ENCODE results near the gene CPEB3.
"Not testable (repeated sequence)": the region's sequence is repeated elsewhere in the genome, so short reads cannot be mapped to it uniquely, and the experiment has no call there.

The CPEB3 gene

GRCh38 chr10:92134049-92134448 lies 156.8 kb downstream of the CPEB3 start:
- DNase-seq: not testable (repeated sequence)

- no peak for DNase-seq
Observed at GRCh38 chr10:92131275-92131820, 159.5 kb downstream of the CPEB3 start.

GRCh38 chr10:92130622-92131274 lies 160.1 kb downstream of the CPEB3 start:
- DNase-seq: no peak

- no peak for DNase-seq
Observed at GRCh38 chr10:92126100-92126650, 164.7 kb downstream of the CPEB3 start.

GRCh38 chr10:92125144-92125543 lies 165.7 kb downstream of the CPEB3 start:
- DNase-seq: peak; percentile 5

- no peak for DNase-seq
Observed at GRCh38 chr10:92124616-92125143, 166.2 kb downstream of the CPEB3 start.

GRCh38 chr10:92124020-92124419 lies 166.9 kb downstream of the CPEB3 start:
- no peak for DNase-seq

- no peak for DNase-seq
Observed at GRCh38 chr10:92122941-92123450, 167.9 kb downstream of the CPEB3 start.

GRCh38 chr10:92121686-92122492 lies 169.0 kb downstream of the CPEB3 start:
- no peak for DNase-seq

GRCh38 chr10:92119340-92119739 lies 171.5 kb downstream of the CPEB3 start:
- no peak for DNase-seq

GRCh38 chr10:92114917-92115316 lies 176.0 kb downstream of the CPEB3 start:
- DNase-seq: not testable (repeated sequence)

GRCh38 chr10:92113911-92114600 lies 176.8 kb downstream of the CPEB3 start:
- no peak for DNase-seq

- no peak for DNase-seq
Observed at GRCh38 chr10:92112462-92112861, 178.4 kb downstream of the CPEB3 start.

- DNase-seq: no peak
Observed at GRCh38 chr10:92111336-92111939, 179.4 kb downstream of the CPEB3 start.

GRCh38 chr10:92110039-92110794 lies 180.7 kb downstream of the CPEB3 start:
- DNase-seq: no peak

- no peak for DNase-seq
Observed at GRCh38 chr10:92108747-92109146, 182.1 kb downstream of the CPEB3 start.

GRCh38 chr10:92108120-92108519 lies 182.8 kb downstream of the CPEB3 start:
- DNase-seq: no peak

- DNase-seq: no peak
Observed at GRCh38 chr10:92103376-92104090, 187.3 kb downstream of the CPEB3 start.

- no peak for DNase-seq
Observed at GRCh38 chr10:92102601-92103213, 188.2 kb downstream of the CPEB3 start.

- DNase-seq: no peak
Observed at GRCh38 chr10:92094960-92095359, 195.9 kb downstream of the CPEB3 start.

All from NCI-H82 (cell line).